K562 (cell line): Measurements from ENCODE around the gene UHRF1. TPM values are rescaled to one million over a fixed set of nuclear protein-coding genes. Genes with fewer than 3 reads are reported as not detected.
A peak's percentile ranks its signal among the peaks of the same experiment; 100 is the strongest.

Source experiments
- ATAC-seq: fragments of 200-7000 bp; cut with Tn5 transposase; 3 replicates; pipeline ENCODE4 v1.9.1; 2020; ENCODE audit warnings: moderate library complexity
- BruUV-seq: library from RNA; stranded (reverse); fragments of 400-500 nt; replicated peaks from 2 replicates; lab custom pipeline; 2021; lab: Mats Ljungman, UMichigan
- CTCF ChIA-PET: fragments of 300-600 bp; formaldehyde crosslinking; extraction: SDS; loops from one replicate; lab custom pipeline; 2021; ENCODE audit warnings: low intra/inter-chr PET ratio; lab: Yijun Ruan, JAX
- POLR2A ChIA-PET: fragments of 300-600, 350-650 bp; sonication (Branson Sonifier 250); formaldehyde crosslinking; extraction: SDS; loops from one replicate; lab custom pipeline; 2021; ENCODE audit warnings: antibody characterized with exemption, inconsistent platforms; lab: Yijun Ruan, JAX
- DNase-seq, 4 experiments: peaks; one replicate each; pipeline versions ENCODE4 v3.0.0 to v3.0.0-alpha.2; 2011 to 2018; ENCODE audit warnings: low spot score in 3 of 4, mixed read lengths in 3 of 4; ENCODE audit errors: extremely low read depth in 1 of 4
- FAIRE-seq: peaks from 2 replicates; lab custom pipeline; 2011; peaks lifted over from hg19 to GRCh38; lab: Jason Lieb, UNC
- H2AFZ ChIP-seq: 2 replicates; pipeline ENCODE4 v1.6.0; 2011; ENCODE audit warnings: low read depth, low read length, control low read depth, inconsistent platforms
- H3K27ac ChIP-seq: fragments of 200-600 bp; 3 replicates; pipeline ENCODE4 v1.8.0; 2011; ENCODE audit warnings: low read depth, mild to moderate bottlenecking, control low read depth, inconsistent platforms, low read length, moderate library complexity, mixed read lengths; ENCODE audit errors: extremely low read depth
- H3K27me3 ChIP-seq, 2 experiments: fragments of 300-600 bp in 1 of 2; 2 replicates in 1 of 2; 3 replicates in 1 of 2; pipeline versions ENCODE4 v1.6.0 to v1.8.0; 2011; ENCODE audit warnings: inconsistent platforms in 2 of 2, low read length in 2 of 2, mild to moderate bottlenecking in 1 of 2, mixed read lengths in 1 of 2, moderate library complexity in 1 of 2; ENCODE audit not compliant: control insufficient read depth in 2 of 2, insufficient read depth in 2 of 2
- H3K36me3 ChIP-seq: fragments of 300-600 bp; 3 replicates; pipeline ENCODE4 v1.8.0; 2011; ENCODE audit warnings: mild to moderate bottlenecking, low read length, inconsistent platforms; ENCODE audit not compliant: control insufficient read depth, insufficient read depth
- H3K4me1 ChIP-seq, 2 experiments: fragments of 200-600 bp in 1 of 2; replicated peaks in 1 of 2; 2 replicates in 1 of 2; 3 replicates in 1 of 2; pipeline versions ENCODE4 v1.5.1 to v1.8.0; 2011; ENCODE audit warnings: inconsistent platforms in 2 of 2, low read length in 2 of 2, mild to moderate bottlenecking in 1 of 2, mixed read lengths in 1 of 2, moderate library complexity in 1 of 2; ENCODE audit not compliant: control insufficient read depth in 2 of 2, insufficient read depth in 2 of 2
- H3K4me2 ChIP-seq: 2 replicates; pipeline ENCODE4 v1.6.1; 2011; ENCODE audit warnings: low read length, control low read depth, inconsistent platforms, mixed read lengths; ENCODE audit not compliant: insufficient read depth
- H3K4me3 ChIP-seq: fragments of 200-600 bp; sonication (generic), shearing (Covaris generic); 2 replicates; pipeline ENCODE4 v1.5.1; 2016; ENCODE audit warnings: control low read depth, inconsistent platforms
- H3K79me2 ChIP-seq: fragments of 200-600 bp; 3 replicates; pipeline ENCODE4 v1.8.0; 2011; ENCODE audit warnings: low read length, inconsistent platforms; ENCODE audit not compliant: control insufficient read depth, insufficient read depth
- H3K9ac ChIP-seq, 2 experiments: 2 replicates each; pipeline versions ENCODE4 v1.6.0 to v1.6.1; 2011; ENCODE audit warnings: low read depth in 2 of 2, low read length in 2 of 2, control low read depth in 1 of 2, inconsistent platforms in 1 of 2, mild to moderate bottlenecking in 1 of 2, mixed read lengths in 1 of 2; ENCODE audit not compliant: insufficient read depth in 1 of 2
- H3K9me1 ChIP-seq: one replicate; pipeline ENCODE4 v1.6.0; 2011; ENCODE audit warnings: inconsistent platforms, mild to moderate bottlenecking, low read length, moderate library complexity; ENCODE audit not compliant: control insufficient read depth, insufficient read depth
- H3K9me3 ChIP-seq: replicated peaks from 2 replicates; pipeline ENCODE4 v1.5.1; 2011; ENCODE audit warnings: low read depth, low read length, inconsistent platforms; ENCODE audit not compliant: control insufficient read depth, insufficient read depth
- H4K20me1 ChIP-seq: replicated peaks from 2 replicates; pipeline ENCODE4 v1.6.1; 2011; ENCODE audit warnings: low read length, inconsistent platforms, mixed read lengths; ENCODE audit not compliant: control insufficient read depth, insufficient read depth
- ARID1B ChIP-seq: fragments of 450-650 bp; IDR thresholded peaks from 2 replicates; pipeline ENCODE4 v1.6.1; 2016; ENCODE audit warnings: antibody characterized with exemption, mild to moderate bottlenecking, inconsistent platforms
- BHLHE40 ChIP-seq: IDR thresholded peaks from 2 replicates; pipeline ENCODE4 v1.6.1; 2011; ENCODE audit warnings: low read length, improper control_type of control experiment
- CBFA2T2 ChIP-seq: fragments of 450-650 bp; conservative IDR thresholded peaks from 2 replicates; pipeline ENCODE4 v1.6.1; 2017; ENCODE audit warnings: mild to moderate bottlenecking
- CBFA2T3 ChIP-seq: fragments of 450-650 bp; IDR thresholded peaks from 2 replicates; pipeline ENCODE4 v1.6.1; 2017
- FOS ChIP-seq: IDR thresholded peaks from 3 replicates; pipeline ENCODE4 v1.6.1; 2011; ENCODE audit not compliant: insufficient read length; ENCODE audit errors: extremely low read depth
- FOSL1 ChIP-seq: fragments of 200-800 bp; sonication (Bioruptor generic); conservative IDR thresholded peaks from 2 replicates; pipeline ENCODE4 v1.6.1; 2016; ENCODE audit warnings: missing genetic modification characterization, missing compliant biosample characterization
- GTF2F1 ChIP-seq: IDR thresholded peaks from 2 replicates; pipeline ENCODE4 v1.6.1; 2011; ENCODE audit warnings: low read depth, low read length, improper control_type of control experiment
- NFIX ChIP-seq: fragments of 250-450 bp; sonication (Bioruptor Pico); IDR thresholded peaks from 2 replicates; pipeline ENCODE4 v1.4.0; 2020; ENCODE audit warnings: low read depth, mild to moderate bottlenecking, moderate library complexity
- PCBP2 ChIP-seq: fragments of 200-400 bp; formaldehyde crosslinking; IDR thresholded peaks from 2 replicates; pipeline ENCODE4 v1.6.1; 2018; ENCODE audit warnings: low read length, low read depth, mild to moderate bottlenecking, moderate library complexity; ENCODE audit not compliant: poor library complexity, severe bottlenecking
- RFX1 ChIP-seq: fragments of 450-650 bp; IDR thresholded peaks from 2 replicates; pipeline ENCODE4 v1.6.1; 2016; ENCODE audit warnings: mild to moderate bottlenecking, moderate library complexity
- RFX5 ChIP-seq: IDR thresholded peaks from 2 replicates; pipeline ENCODE4 v1.6.1; 2011; ENCODE audit warnings: low read depth, mild to moderate bottlenecking, improper control_type of control experiment, low read length
- SMAD3 ChIP-seq: fragments of 450-650 bp; formaldehyde crosslinking; conservative IDR thresholded peaks from 2 replicates; pipeline ENCODE4 v1.4.0; 2020; ENCODE audit warnings: mild to moderate bottlenecking
- SMC3 ChIP-seq: conservative IDR thresholded peaks from 2 replicates; pipeline ENCODE4 v1.6.1; 2011; ENCODE audit warnings: low read depth, low read length, improper control_type of control experiment; ENCODE audit not compliant: insufficient read depth
- TCF3 ChIP-seq: sonication (generic); formaldehyde crosslinking; IDR thresholded peaks from 2 replicates; pipeline ENCODE4 v1.4.0; 2020; ENCODE audit warnings: mild to moderate bottlenecking, missing genetic modification reagents
- THRAP3 ChIP-seq: fragments of 450-650 bp; IDR thresholded peaks from 2 replicates; pipeline ENCODE4 v1.6.1; 2016; ENCODE audit warnings: mild to moderate bottlenecking, inconsistent platforms, borderline replicate concordance
- ZC3H11A ChIP-seq: IDR thresholded peaks from 2 replicates; pipeline ENCODE4 v1.6.1; 2012; ENCODE audit warnings: low read depth, low read length, improper control_type of control experiment
- ZNF146 ChIP-seq: IDR thresholded peaks from one replicate; pipeline ENCODE4 v1.6.1; 2018; ENCODE audit warnings: missing compliant biosample characterization; ENCODE audit not compliant: unreplicated experiment
- ZNF507 ChIP-seq: conservative IDR thresholded peaks from 2 replicates; pipeline ENCODE4 v1.6.1; 2017; ENCODE audit warnings: missing genetic modification characterization, missing compliant biosample characterization
- ZNF696 ChIP-seq: fragments of 250-450 bp; sonication (Bioruptor Pico); conservative IDR thresholded peaks from 2 replicates; pipeline ENCODE4 v1.4.0; 2020; ENCODE audit warnings: mild to moderate bottlenecking, moderate library complexity
- WGBS: fragments of 100-300 bp; shearing (Covaris generic); methylation state at CpG from one replicate; pipeline ENCODE4 v1.1.6; 2016; ENCODE audit warnings: low coverage, mixed read lengths; ENCODE audit not compliant: insufficient coverage; ENCODE audit errors: missing lambda C conversion rate; 5-methylcytosine and 5-hydroxymethylcytosine counted together
- in situ Hi-C: fragments of 300-500 bp; cut with MboI; formaldehyde crosslinking; loops from 4 replicates; pipeline ENCODE4 v1.15.0; 2018; ENCODE audit warnings: inconsistent platforms, mixed read lengths
- intact Hi-C: fragments of 100-400 bp; cut with micrococcal nuclease; formaldehyde crosslinking; loops from 2 replicates; pipeline ENCODE4 v1.14.2; 2022
- polyA plus RNA-seq, 8 experiments: library from polyadenylated mRNA; depleted of rRNA in 4 of 8; stranded (reverse) in 5 of 8; unstranded in 3 of 8; fragments of >200 nt; fragmentation: Nextera tagmentation in 2 of 8; fragmentation: Illumina TruSeq in 1 of 8; extraction: Ambion mirVana in 2 of 8; extraction: Trizol in 1 of 8; gene quantifications; 2 replicates each; pipeline versions ENCODE4 v1.2.1 to v1.2.3, GENCODE V29; 2011 to 2014; ENCODE audit warnings: inconsistent platforms in 1 of 8, missing spikeins in 1 of 8
- total RNA-seq, 7 experiments: library from RNA; depleted of rRNA in 6 of 7; stranded (reverse); fragments of >200 nt in 6 of 7; fragmentation: Illumina TruSeq in 2 of 7; extraction: Trizol in 2 of 7; gene quantifications; 2 replicates each; pipeline versions ENCODE4 v1.2.1 to v1.2.3, GENCODE V29; 2011 to 2021; ENCODE audit warnings: low replicate concordance in 1 of 7
- TF ChIP-seq, protein P1 (sequence below): fragments of 250-450 bp; sonication (Bioruptor Pico); IDR thresholded peaks from 2 replicates; pipeline ENCODE4 v1.8.0; 2021; ENCODE audit warnings: moderate library complexity, mild to moderate bottlenecking, inconsistent platforms
- TF ChIP-seq, protein P2 (sequence below): sonication (generic); formaldehyde crosslinking; IDR thresholded peaks from 2 replicates; pipeline ENCODE4 v1.8.0; 2022; ENCODE audit warnings: missing genetic modification reagents, mild to moderate bottlenecking, borderline replicate concordance

Gene UHRF1
- total and polyA plus RNA-seq, 9 of the 15 experiments (the other 6 are each of a cell fraction or from before 2014, with no cell fraction given) = 6.0 to 101 (median 30.9) TPM

DNA sequence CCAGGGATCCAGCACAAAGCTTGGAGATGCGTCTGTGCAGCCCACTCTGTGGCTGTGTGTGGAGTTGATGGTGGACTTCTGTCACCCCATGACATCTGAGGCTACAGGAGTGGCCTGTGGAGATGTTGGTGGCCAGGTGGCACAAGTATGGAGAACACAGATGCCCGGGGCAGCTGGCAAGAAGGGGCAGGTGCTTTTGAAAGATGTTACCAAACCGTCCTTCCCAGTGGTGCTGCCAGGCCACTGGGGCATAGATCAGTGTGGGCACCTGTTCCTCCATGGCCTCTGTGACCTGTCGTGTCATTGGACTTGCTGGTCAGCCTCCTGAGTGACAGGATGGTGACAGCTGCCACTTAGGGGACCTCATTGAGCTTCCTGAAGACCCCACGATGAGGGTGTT lies 95.8 kb downstream of the UHRF1 start (continued):
- TF ChIP-seq, protein P1, sequence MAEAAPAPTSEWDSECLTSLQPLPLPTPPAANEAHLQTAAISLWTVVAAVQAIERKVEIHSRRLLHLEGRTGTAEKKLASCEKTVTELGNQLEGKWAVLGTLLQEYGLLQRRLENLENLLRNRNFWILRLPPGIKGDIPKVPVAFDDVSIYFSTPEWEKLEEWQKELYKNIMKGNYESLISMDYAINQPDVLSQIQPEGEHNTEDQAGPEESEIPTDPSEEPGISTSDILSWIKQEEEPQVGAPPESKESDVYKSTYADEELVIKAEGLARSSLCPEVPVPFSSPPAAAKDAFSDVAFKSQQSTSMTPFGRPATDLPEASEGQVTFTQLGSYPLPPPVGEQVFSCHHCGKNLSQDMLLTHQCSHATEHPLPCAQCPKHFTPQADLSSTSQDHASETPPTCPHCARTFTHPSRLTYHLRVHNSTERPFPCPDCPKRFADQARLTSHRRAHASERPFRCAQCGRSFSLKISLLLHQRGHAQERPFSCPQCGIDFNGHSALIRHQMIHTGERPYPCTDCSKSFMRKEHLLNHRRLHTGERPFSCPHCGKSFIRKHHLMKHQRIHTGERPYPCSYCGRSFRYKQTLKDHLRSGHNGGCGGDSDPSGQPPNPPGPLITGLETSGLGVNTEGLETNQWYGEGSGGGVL = no peak
- TF ChIP-seq NFIX (CRISPR knock-in tag) (no peak), ZNF146 (CRISPR knock-in tag) (no peak)
- TF ChIP-seq, protein P2, sequence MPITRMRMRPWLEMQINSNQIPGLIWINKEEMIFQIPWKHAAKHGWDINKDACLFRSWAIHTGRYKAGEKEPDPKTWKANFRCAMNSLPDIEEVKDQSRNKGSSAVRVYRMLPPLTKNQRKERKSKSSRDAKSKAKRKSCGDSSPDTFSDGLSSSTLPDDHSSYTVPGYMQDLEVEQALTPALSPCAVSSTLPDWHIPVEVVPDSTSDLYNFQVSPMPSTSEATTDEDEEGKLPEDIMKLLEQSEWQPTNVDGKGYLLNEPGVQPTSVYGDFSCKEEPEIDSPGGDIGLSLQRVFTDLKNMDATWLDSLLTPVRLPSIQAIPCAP (CRISPR knock-in tag) = no peak

GRCh38 chr19:5006201-5006600 lies 96.9 kb downstream of the UHRF1 start:
- Histone ChIP-seq H3K36me3 (no peaks in the 10 kb centered on the region; the same call in 2 of the 3 replicates), H3K9me1 (peaks cover 7% of the 10 kb centered on the region), H4K20me1 (peaks cover 10% of the 10 kb centered on the region; the same call in 1 of the 2 replicates), H3K27ac (no peak overlapping the region), H2AFZ (no peak overlapping the region), H3K4me2 (no peak overlapping the region), H3K4me3 (no peak overlapping the region)
- WGBS = 41% methylated on average over 10 of the region's 10 CpGs
- CTCF ChIA-PET = no interaction called here
- DNase-seq (peak in 1 of 4 experiments; percentile 27), FAIRE-seq (no peak)
- POLR2A ChIA-PET = interaction anchor here (0.7 to 1.4 kb wide), 2 partner anchors 18 to 38 kb away, joined by 3 to 7 read pairs; partner anchors contain the start of gene KDM4B
- TF ChIP-seq THRAP3 (no peak), PCBP2 (no peak), NFIX (CRISPR knock-in tag) (no peak), SMAD3 (CRISPR knock-in tag) (no peak), ZNF507 (tag) (no peak), FOS (no peak), BHLHE40 (no peak), GTF2F1 (no peak), RFX1 (peak; percentile 54), FOSL1 (no peak), ZNF696 (CRISPR knock-in tag) (no peak), ZC3H11A (no peak), ARID1B (peak; percentile 51), TCF3 (CRISPR knock-in tag) (peak; percentile 47; the same call in 1 of the 2 replicates), CBFA2T2 (peak; percentile 43; the same call in 1 of the 2 replicates), CBFA2T3 (peak; percentile 62), RFX5 (no peak), SMC3 (no peak)
- TF ChIP-seq, all 486 proteins: peak for 5
- no TSS peak for BruUV-seq
- peaks cover 78% of the 10 kb centered on the region for H3K79me2 ChIP-seq
- in situ Hi-C loops (no loop called here), intact Hi-C loops (no loop called here)
- no peak overlapping the region for H3K9ac ChIP-seq
- no peaks in the 10 kb centered on the region for H3K9me3 ChIP-seq
- H3K27me3 ChIP-seq = no peaks in the 10 kb centered on the region
- H3K4me1 ChIP-seq = peaks cover 0 to 14% of the 10 kb centered on the region in 2 experiments; a peak in 2 of 5 replicates
- ATAC-seq = no peak
